Chondrocyte (in vitro differentiated cells): ENCODE results near the gene STARD7. TPM values are rescaled to one million over a fixed set of nuclear protein-coding genes. Genes with fewer than 3 reads are reported as not detected.
A peak's percentile ranks its signal among the peaks of the same experiment; 100 is the strongest.
"Not testable (repeated sequence)": the region's sequence is repeated elsewhere in the genome, so short reads cannot be mapped to it uniquely, and the experiment has no call there.

Experiments used
- DNase-seq: peaks from one replicate; pipeline ENCODE4 v3.0.0; 2021; ENCODE audit warnings: mixed read lengths, low spot score
- H3K27ac Mint-ChIP-seq: one replicate; pipeline ENCODE4 v1.8.0; 2021; ENCODE audit warnings: mild to moderate bottlenecking, moderate library complexity, mixed read lengths; ENCODE audit not compliant: unreplicated experiment
- H3K27me3 Mint-ChIP-seq: 2 replicates; pipeline ENCODE4 v1.8.0; 2021; ENCODE audit warnings: low read depth, mixed read lengths
- H3K36me3 Mint-ChIP-seq: 2 replicates; pipeline ENCODE4 v1.8.0; 2021; ENCODE audit warnings: low read depth, mixed read lengths
- H3K4me1 Mint-ChIP-seq: 2 replicates; pipeline ENCODE4 v1.8.0; 2021; ENCODE audit warnings: low read depth, mild to moderate bottlenecking, mixed read lengths
- H3K4me3 Mint-ChIP-seq: one replicate; pipeline ENCODE4 v1.8.0; 2021; ENCODE audit warnings: mild to moderate bottlenecking, moderate library complexity, mixed read lengths; ENCODE audit not compliant: unreplicated experiment
- H3K9me3 Mint-ChIP-seq: 2 replicates; pipeline ENCODE4 v1.8.0; 2021; ENCODE audit warnings: low read depth, mixed read lengths
- total RNA-seq: library from RNA; stranded (reverse); gene quantifications from 3 replicates; pipeline ENCODE4 v1.2.1, GENCODE V29; 2021
- TF ChIP-seq, protein P1 (sequence below): fragments of 200-600 bp; sonication (generic); IDR thresholded peaks from 2 replicates; pipeline ENCODE4 v1.5.0; 2021; ENCODE audit warnings: antibody characterized with exemption, mild to moderate bottlenecking, moderate library complexity

STARD7 gene
- total RNA-seq, 1 donor from 2014 or later, result 66.1 TPM

DNA sequence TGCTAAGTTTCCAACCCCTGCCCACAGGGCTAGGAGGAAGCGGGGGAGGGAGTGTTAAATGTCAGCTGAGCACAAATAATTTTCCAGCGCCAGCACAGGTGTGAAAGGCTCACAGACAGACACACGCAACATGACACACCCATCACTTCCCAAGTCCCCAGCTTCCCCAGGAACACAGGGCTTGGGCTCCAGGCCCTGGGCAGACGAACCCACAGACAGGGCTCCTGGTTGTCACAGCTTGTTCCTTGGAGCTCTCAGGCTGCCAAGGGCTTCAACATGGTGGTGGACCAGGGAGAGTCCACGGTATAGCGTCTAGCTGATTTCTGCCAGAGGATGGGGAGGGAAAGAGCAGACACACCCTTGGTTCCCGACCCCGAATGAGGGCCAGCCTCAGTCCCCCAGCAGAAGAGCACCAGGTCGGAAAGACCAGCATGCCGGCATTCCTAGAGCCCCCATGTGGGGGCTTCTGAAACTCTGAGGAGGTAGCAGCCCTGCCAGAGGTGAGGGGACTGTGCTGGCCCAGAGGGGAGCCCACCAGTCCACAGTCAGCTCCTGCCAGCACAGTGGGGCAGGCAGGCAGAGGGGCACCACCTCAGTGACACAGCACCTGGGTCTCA lies 65.3 kb downstream of the STARD7 start:
- Mint-ChIP-seq H3K4me1 (peaks cover 10% of the 10 kb centered on the region), H3K27ac (no peak overlapping the region), H3K36me3 (no peaks in the 10 kb centered on the region), H3K4me3 (no peak overlapping the region), H3K9me3 (no peaks in the 10 kb centered on the region), H3K27me3 (peaks cover 2% of the 10 kb centered on the region)
- DNase-seq, result peak; percentile 90
- TF ChIP-seq, protein P1, sequence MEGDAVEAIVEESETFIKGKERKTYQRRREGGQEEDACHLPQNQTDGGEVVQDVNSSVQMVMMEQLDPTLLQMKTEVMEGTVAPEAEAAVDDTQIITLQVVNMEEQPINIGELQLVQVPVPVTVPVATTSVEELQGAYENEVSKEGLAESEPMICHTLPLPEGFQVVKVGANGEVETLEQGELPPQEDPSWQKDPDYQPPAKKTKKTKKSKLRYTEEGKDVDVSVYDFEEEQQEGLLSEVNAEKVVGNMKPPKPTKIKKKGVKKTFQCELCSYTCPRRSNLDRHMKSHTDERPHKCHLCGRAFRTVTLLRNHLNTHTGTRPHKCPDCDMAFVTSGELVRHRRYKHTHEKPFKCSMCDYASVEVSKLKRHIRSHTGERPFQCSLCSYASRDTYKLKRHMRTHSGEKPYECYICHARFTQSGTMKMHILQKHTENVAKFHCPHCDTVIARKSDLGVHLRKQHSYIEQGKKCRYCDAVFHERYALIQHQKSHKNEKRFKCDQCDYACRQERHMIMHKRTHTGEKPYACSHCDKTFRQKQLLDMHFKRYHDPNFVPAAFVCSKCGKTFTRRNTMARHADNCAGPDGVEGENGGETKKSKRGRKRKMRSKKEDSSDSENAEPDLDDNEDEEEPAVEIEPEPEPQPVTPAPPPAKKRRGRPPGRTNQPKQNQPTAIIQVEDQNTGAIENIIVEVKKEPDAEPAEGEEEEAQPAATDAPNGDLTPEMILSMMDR, result no peak

DNA sequence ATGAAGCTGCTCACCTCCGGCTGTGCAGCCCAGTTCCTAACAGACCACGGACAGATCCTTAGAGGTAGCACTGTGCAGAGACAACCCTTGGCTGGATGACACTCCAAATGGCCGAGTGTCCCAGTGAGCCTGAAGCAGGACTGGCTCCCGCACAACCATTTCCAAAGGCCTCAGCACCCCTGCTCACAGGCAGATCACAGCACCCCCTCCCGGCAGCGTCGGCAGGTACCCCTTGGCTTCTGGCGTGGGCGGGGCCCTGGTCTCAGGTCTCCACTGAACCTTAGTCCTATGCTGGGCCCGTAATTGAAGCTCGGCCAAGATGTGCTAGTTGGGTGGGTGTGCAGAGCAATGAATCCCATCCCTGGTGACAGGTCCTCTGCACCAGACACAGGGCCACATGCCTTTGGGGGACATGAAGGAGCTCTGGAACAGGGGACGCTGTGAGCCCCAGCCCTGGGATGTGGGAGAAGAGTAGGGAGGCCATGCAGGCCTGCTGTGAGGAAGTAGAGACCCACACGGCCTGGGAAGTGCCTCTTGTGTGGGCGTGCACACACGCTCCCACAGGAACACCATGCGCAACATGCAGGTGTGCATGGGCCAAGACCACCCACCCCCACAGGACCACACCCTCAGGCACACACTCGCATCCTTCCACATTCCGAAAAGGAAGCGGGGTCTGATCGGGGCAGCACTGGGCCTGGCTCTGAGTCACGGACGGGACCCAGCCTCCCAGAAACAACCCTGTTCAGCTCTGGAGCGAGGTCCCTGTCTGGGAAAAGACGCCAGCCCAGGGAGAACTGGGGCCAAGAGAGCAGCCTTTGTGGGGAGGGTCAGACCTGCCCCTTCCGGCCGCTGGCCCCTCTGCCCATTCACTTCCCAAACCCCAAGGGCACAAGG lies 66.2 kb downstream of the STARD7 start:
- H3K4me3 Mint-ChIP-seq, result no peak overlapping the region
- DNase-seq, result peak; percentile 85
- no peaks in the 10 kb centered on the region for H3K9me3 Mint-ChIP-seq
- no peak overlapping the region for H3K27ac Mint-ChIP-seq
- H3K36me3 Mint-ChIP-seq, result no peaks in the 10 kb centered on the region
- H3K4me1 Mint-ChIP-seq, result peaks cover 7% of the 10 kb centered on the region
- TF ChIP-seq, protein P1, result no peak
- H3K27me3 Mint-ChIP-seq, result peaks cover 4% of the 10 kb centered on the region

DNA sequence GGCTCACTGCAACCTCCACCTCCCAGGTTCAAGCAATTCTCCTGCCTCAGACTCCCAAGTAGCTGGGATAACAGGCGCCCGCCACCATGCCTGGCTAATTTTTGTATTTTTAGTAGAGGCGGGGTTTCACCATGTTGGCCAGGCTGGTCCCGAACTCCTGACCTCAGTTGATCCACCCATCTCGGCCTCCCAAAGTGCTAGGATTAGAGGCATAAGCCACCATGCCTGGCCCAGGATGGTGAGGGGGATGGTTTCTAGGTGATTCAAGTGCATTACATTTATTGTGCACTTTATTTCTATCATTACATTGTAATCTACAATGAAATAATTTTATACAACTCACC lies 67.0 kb downstream of the STARD7 start:
- H3K4me1 Mint-ChIP-seq, DNase-seq, H3K4me3 Mint-ChIP-seq: not testable (repeated sequence)

DNA sequence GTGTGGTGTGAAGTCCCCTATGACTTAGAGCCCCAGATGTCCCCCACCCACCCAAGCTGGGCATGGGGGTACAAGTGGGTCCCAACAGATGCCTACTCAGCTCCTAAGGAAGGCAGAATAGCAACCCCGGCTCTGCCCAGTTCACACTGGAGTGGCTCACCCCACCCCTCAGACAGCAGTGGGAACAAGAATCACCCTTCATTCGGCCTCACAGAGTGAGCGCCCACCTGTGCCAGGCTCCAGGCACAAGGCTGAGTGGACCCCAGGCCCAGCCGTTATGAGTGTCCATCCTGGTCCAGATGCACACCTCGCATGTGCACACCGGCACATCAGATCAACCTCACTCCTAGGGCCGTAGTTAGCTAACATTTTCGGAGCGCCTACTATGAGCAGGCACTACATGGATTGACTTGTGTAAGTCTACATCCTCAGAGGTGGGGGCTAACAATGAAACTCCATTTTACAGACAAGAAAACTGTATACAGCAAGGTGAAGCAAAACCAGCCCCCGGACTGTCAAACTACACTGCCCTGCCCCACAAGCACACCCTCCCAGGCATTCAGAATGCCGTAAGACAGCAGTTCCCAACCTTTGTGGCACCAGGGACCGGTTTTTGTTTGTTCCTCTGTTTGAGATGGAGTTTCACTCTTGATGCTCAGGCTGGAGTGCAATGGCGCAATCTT lies 67.5 kb downstream of the STARD7 start:
- Mint-ChIP-seq H3K27me3 (peaks cover 10% of the 10 kb centered on the region), H3K4me3 (no peak overlapping the region), H3K4me1 (peaks cover 7% of the 10 kb centered on the region), H3K36me3 (no peaks in the 10 kb centered on the region), H3K9me3 (no peaks in the 10 kb centered on the region), H3K27ac (no peak overlapping the region)
- TF ChIP-seq, protein P1, result no peak
- peak; percentile 41 for DNase-seq

More for the DNA sequence above, 67.0 kb downstream of the STARD7 start:
- not testable (repeated sequence) for H3K36me3 Mint-ChIP-seq, H3K27me3 Mint-ChIP-seq, H3K27ac Mint-ChIP-seq, H3K9me3 Mint-ChIP-seq

DNA sequence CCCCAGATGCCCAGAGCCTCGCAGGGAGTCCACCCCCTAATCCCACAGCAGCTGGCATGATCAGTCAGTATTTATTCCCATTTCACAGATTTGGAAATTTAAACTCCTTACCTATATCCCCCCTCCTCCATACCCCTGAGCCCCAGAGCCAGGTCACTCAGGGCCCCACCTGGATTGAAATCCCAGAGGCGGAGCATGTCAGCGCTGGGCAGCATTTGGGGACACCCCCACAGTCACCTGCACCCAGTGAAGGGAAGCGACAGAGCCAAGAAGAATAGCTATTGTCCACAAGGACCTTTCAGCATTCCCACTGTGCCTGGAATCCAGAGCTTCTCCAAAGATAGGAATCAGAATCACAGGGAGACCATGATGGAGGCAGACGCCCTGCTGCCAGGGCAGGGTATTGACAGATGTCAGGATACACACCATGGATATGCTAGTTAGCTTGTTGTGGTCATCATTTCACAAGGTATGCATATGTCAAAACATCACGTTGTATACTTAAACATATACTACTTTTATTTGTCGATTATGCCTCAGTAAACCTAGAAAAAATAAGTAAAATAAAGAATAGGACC lies 69.4 kb downstream of the STARD7 start:
- Mint-ChIP-seq H3K27ac (no peak overlapping the region), H3K4me1 (peaks cover 2% of the 10 kb centered on the region), H3K4me3 (no peak overlapping the region), H3K36me3 (no peaks in the 10 kb centered on the region), H3K27me3 (peaks cover 22% of the 10 kb centered on the region), H3K9me3 (no peaks in the 10 kb centered on the region)
- TF ChIP-seq, protein P1, result no peak
- DNase-seq, result peak; percentile 35
